SK-N-SH (cell line): ENCODE measurements around the gene USP26. TPM values are rescaled to one million over a fixed set of nuclear protein-coding genes. Genes with fewer than 3 reads are reported as not detected.

Source experiments
- CTCF ChIA-PET: fragments of 300-600, 350-600 bp; formaldehyde crosslinking; extraction: SDS; loops from one replicate; lab custom pipeline; 2021; lab: Yijun Ruan, JAX
- POLR2A ChIA-PET: fragments of 350-600 bp; sonication (Branson Sonifier 250); formaldehyde crosslinking; extraction: SDS; loops from one replicate; lab custom pipeline; 2020; ENCODE audit warnings: antibody characterized with exemption, inconsistent platforms; lab: Yijun Ruan, JAX
- DNase-seq: peaks from one replicate; pipeline ENCODE4 v3.0.0; 2012
- H2AFZ ChIP-seq: fragments of 200-600 bp; sonication (generic); 2 replicates; pipeline ENCODE4 v1.8.1; 2016; ENCODE audit warnings: antibody characterized with exemption, mild to moderate bottlenecking, low read depth
- H3F3A ChIP-seq: fragments of 200-600 bp; sonication (generic); replicated peaks from 2 replicates; pipeline ENCODE3; 2016; ENCODE audit warnings: antibody characterized with exemption, mild to moderate bottlenecking; ENCODE audit not compliant: insufficient read depth
- H3K27ac ChIP-seq, 2 experiments: fragments of 200-500 bp in 1 of 2; fragments of 200-600 bp in 1 of 2; sonication (Bioruptor generic) in 1 of 2; sonication (generic), shearing (Covaris generic) in 1 of 2; 2 replicates each; pipeline versions ENCODE4 v1.5.1 to v1.6.1; 2014 to 2016; ENCODE audit warnings: low read depth in 2 of 2, inconsistent platforms in 1 of 2, low read length in 1 of 2, mild to moderate bottlenecking in 1 of 2, mixed read lengths in 1 of 2
- H3K27me3 ChIP-seq: fragments of 200-600 bp; sonication (generic), shearing (Covaris generic); 2 replicates; pipeline ENCODE4 v1.6.1; 2016; ENCODE audit warnings: mixed run types; ENCODE audit not compliant: insufficient read depth
- H3K36me3 ChIP-seq, 2 experiments: fragments of 200-500 bp in 1 of 2; fragments of 200-600 bp in 1 of 2; sonication (Bioruptor generic) in 1 of 2; sonication (generic) in 1 of 2; replicated peaks in 1 of 2; 2 replicates each; pipeline versions ENCODE3 to v1.5.1; 2014 to 2016; ENCODE audit warnings: low read length in 1 of 2, mild to moderate bottlenecking in 1 of 2; ENCODE audit not compliant: insufficient read depth in 2 of 2, control insufficient read depth in 1 of 2
- H3K4me1 ChIP-seq, 2 experiments: fragments of 200-500 bp in 1 of 2; fragments of 200-600 bp in 1 of 2; sonication (Bioruptor generic) in 1 of 2; sonication (generic), shearing (Covaris generic) in 1 of 2; 2 replicates each; pipeline versions ENCODE4 v1.5.1 to v1.6.1; 2014 to 2016; ENCODE audit warnings: low read depth in 1 of 2, low read length in 1 of 2, mixed run types in 1 of 2; ENCODE audit not compliant: insufficient read depth in 2 of 2, control insufficient read depth in 1 of 2
- H3K4me2 ChIP-seq: fragments of 200-600 bp; sonication (generic), shearing (Covaris generic); 2 replicates; pipeline ENCODE4 v1.6.1; 2017; ENCODE audit warnings: mixed run types
- H3K4me3 ChIP-seq, 2 experiments: fragments of 200-500 bp in 1 of 2; fragments of 200-600 bp in 1 of 2; sonication (Bioruptor generic) in 1 of 2; sonication (generic), shearing (Covaris generic) in 1 of 2; 2 replicates each; pipeline versions ENCODE4 v1.5.1 to v1.8.1; 2014 to 2016; ENCODE audit warnings: low read depth in 2 of 2, inconsistent platforms in 1 of 2, low read length in 1 of 2, mild to moderate bottlenecking in 1 of 2, mixed read lengths in 1 of 2, moderate library complexity in 1 of 2
- H3K79me2 ChIP-seq: fragments of 200-600 bp; sonication (generic); 2 replicates; pipeline ENCODE4 v1.8.1; 2017; ENCODE audit warnings: mild to moderate bottlenecking; ENCODE audit not compliant: insufficient read depth
- H3K9ac ChIP-seq: fragments of 200-600 bp; sonication (generic); 2 replicates; pipeline ENCODE4 v1.6.1; 2017; ENCODE audit warnings: mixed run types
- H3K9me2 ChIP-seq: fragments of 200-600 bp; sonication (generic); 2 replicates; pipeline ENCODE4 v1.6.1; 2017; ENCODE audit warnings: mixed run types
- H3K9me3 ChIP-seq: fragments of 200-600 bp; sonication (generic); 2 replicates; pipeline ENCODE4 v1.6.1; 2017; ENCODE audit warnings: mixed run types, mild to moderate bottlenecking, moderate library complexity
- H4K20me1 ChIP-seq: fragments of 200-600 bp; sonication (generic); 2 replicates; pipeline ENCODE4 v1.6.1; 2017; ENCODE audit warnings: mild to moderate bottlenecking, mixed run types; ENCODE audit not compliant: insufficient read depth
- ELF1 ChIP-seq: IDR thresholded peaks from 2 replicates; pipeline ENCODE4 v1.4.0; 2012
- JUND ChIP-seq: IDR thresholded peaks from 2 replicates; pipeline ENCODE4 v1.4.0; 2012
- MAX ChIP-seq: IDR thresholded peaks from 2 replicates; pipeline ENCODE4 v1.4.0; 2012; ENCODE audit warnings: low read depth
- RFX5 ChIP-seq: IDR thresholded peaks from 2 replicates; pipeline ENCODE4 v1.6.1; 2012; ENCODE audit warnings: mild to moderate bottlenecking, improper control_type of control experiment, low read length
- SMC3 ChIP-seq: IDR thresholded peaks from 2 replicates; pipeline ENCODE4 v1.6.1; 2012; ENCODE audit warnings: low read depth, low read length, improper control_type of control experiment
- TCF12 ChIP-seq: IDR thresholded peaks from 2 replicates; pipeline ENCODE4 v1.4.0; 2012
- WGBS: methylation state at CpG from one replicate; pipeline ENCODE4 v1.1.6; 2017; ENCODE audit warnings: low lambda C conversion rate; 5-methylcytosine and 5-hydroxymethylcytosine counted together
- polyA plus RNA-seq, 3 experiments: library from polyadenylated mRNA; depleted of rRNA; stranded (reverse); fragments of >200 nt; gene quantifications; 2 replicates each; pipeline ENCODE4 v1.2.3, GENCODE V29; 2012
- TF ChIP-seq, protein P1 (sequence below): IDR thresholded peaks from 2 replicates; pipeline ENCODE4 v1.4.0; 2012; ENCODE audit warnings: low read depth, borderline replicate concordance
- TF ChIP-seq, protein P2 (sequence below): fragments of 150-350 bp; IDR thresholded peaks from 2 replicates; pipeline ENCODE4 v1.6.1; 2017; ENCODE audit warnings: antibody characterized with exemption, low read length, low read depth, borderline replicate concordance

The USP26 gene
- polyA plus RNA-seq, 1 of the 3 experiments (the other 2 are of a cell fraction) = not detected

DNA sequence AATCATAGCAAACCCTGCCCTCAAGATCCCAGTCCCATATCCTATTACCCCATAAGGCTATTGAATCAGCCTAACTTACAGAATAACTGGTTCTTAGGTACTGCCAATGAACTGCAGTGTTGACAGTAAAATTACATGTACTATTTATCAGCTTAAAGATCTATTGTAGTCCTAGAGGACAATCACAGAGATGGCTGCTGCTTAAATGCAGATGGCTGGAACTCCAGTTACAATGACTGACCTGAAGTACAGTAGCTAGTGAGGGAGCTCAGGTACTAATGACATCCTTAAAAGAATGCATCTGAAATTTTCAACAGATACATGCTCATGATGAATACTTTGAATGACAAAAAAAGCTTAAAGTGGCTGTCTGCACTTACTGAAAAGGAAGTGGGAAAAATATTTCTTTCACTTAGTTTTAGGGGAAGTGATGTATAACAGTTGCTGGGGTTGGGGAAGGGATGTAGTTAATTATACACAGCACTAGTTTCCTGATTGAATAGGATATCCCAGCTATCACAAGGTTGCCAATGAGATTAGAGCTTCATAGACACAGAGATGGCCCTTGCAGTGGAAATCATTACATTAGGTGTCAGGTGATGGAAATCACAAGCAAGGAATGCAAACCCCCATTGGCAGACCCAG is 42.0 kb downstream of the USP26 start:
- DNase-seq = no peak
- H3K79me2 ChIP-seq = no peaks in the 10 kb centered on the region
- H3K9ac ChIP-seq = no peak overlapping the region
- no peak overlapping the region for H2AFZ ChIP-seq
- H3K4me3 ChIP-seq = no peak overlapping the region
- ChIA-PET POLR2A (no interaction called here), CTCF (no interaction called here)
- H4K20me1 ChIP-seq = no peaks in the 10 kb centered on the region
- no peaks in the 10 kb centered on the region for H3F3A ChIP-seq
- no peaks in the 10 kb centered on the region for H3K4me1 ChIP-seq
- no peaks in the 10 kb centered on the region for H3K9me2 ChIP-seq
- H3K9me3 ChIP-seq = no peaks in the 10 kb centered on the region
- H3K36me3 ChIP-seq = no peaks in the 10 kb centered on the region
- H3K27ac ChIP-seq = no peak overlapping the region
- H3K27me3 ChIP-seq = no peaks in the 10 kb centered on the region
- TF ChIP-seq RFX5 (no peak), MAX (no peak), TCF12 (no peak)
- TF ChIP-seq, protein P1, sequence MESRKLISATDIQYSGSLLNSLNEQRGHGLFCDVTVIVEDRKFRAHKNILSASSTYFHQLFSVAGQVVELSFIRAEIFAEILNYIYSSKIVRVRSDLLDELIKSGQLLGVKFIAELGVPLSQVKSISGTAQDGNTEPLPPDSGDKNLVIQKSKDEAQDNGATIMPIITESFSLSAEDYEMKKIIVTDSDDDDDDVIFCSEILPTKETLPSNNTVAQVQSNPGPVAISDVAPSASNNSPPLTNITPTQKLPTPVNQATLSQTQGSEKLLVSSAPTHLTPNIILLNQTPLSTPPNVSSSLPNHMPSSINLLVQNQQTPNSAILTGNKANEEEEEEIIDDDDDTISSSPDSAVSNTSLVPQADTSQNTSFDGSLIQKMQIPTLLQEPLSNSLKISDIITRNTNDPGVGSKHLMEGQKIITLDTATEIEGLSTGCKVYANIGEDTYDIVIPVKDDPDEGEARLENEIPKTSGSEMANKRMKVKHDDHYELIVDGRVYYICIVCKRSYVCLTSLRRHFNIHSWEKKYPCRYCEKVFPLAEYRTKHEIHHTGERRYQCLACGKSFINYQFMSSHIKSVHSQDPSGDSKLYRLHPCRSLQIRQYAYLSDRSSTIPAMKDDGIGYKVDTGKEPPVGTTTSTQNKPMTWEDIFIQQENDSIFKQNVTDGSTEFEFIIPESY = no peak
- no peak overlapping the region for H3K4me2 ChIP-seq

DNA sequence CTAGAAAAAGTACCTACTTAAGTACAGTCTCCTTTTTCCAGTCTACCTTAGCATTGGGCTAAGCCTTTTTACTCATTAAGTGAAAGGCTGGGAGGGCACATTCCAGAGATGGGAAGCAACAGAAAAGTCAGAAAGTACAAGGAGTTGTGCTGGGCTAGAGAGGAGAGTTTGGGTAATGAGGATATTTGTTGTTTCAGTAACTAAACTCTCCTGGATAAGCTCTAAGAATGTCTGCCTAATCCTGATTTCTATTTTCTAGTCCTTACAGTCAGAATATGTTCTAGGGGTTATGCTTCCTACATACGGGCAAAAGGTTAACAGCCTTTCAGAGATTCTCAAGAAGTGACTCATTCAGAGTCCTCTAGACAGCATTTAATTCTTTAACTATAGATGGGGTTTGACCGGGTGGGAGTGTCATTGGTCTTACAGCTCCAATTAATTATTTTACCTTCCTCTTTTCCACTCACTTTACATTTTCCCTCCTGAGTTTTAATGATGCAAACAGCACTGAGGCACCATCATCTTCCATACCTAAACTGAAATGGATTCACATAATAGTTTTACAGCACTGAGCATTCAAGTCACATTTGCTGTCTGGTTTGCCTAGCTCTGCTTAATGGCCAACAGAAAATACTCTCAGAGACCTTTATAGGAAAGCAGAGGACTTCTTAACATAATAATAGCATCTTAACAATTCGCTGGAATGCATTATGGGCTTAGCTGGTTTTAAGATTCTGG is 42.9 kb downstream of the USP26 start:
- Histone ChIP-seq H4K20me1 (no peaks in the 10 kb centered on the region), H3K27me3 (no peaks in the 10 kb centered on the region), H3K4me2 (no peak overlapping the region), H3K36me3 (no peaks in the 10 kb centered on the region)
- TF ChIP-seq, protein P1 = no peak
- TF ChIP-seq JUND = no peak
- no peak for TF ChIP-seq SMC3
- no peak for TF ChIP-seq TCF12
- TF ChIP-seq, protein P2, sequence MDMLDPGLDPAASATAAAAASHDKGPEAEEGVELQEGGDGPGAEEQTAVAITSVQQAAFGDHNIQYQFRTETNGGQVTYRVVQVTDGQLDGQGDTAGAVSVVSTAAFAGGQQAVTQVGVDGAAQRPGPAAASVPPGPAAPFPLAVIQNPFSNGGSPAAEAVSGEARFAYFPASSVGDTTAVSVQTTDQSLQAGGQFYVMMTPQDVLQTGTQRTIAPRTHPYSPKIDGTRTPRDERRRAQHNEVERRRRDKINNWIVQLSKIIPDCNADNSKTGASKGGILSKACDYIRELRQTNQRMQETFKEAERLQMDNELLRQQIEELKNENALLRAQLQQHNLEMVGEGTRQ = no peak
- TF ChIP-seq RFX5 = no peak
- TF ChIP-seq MAX = no peak
- no peak for TF ChIP-seq ELF1
- TF ChIP-seq, all 33 proteins: peak for 0
- Histone ChIP-seq H2AFZ (no peak overlapping the region), H3F3A (no peaks in the 10 kb centered on the region), H3K9me2 (no peaks in the 10 kb centered on the region), H3K79me2 (no peaks in the 10 kb centered on the region), H3K9ac (no peak overlapping the region), H3K27ac (no peak overlapping the region), H3K9me3 (no peaks in the 10 kb centered on the region), H3K4me3 (no peak overlapping the region), H3K4me1 (no peaks in the 10 kb centered on the region)
- CTCF ChIA-PET = no interaction called here
- WGBS = 10% methylated on average over 3 of the region's 3 CpGs
- POLR2A ChIA-PET = no interaction called here
- no peak for DNase-seq
